ENCODE results near the gene TNFRSF1A. TPM values are rescaled to one million over a fixed set of nuclear protein-coding genes. Genes with fewer than 3 reads are reported as not detected.
"Not testable (repeated sequence)": the region's sequence is repeated elsewhere in the genome, so short reads cannot be mapped to it uniquely, and the experiment has no call there.

TNFRSF1A gene
- total RNA-seq, 1 donor from 2014 or later: 185 TPM

- Histone ChIP-seq H3K4me3 (no peak overlapping the region), H3K9me3 (no peaks in the 10 kb centered on the region), H3K27me3 (no peaks in the 10 kb centered on the region), H3K4me1 (peaks cover 31% of the 10 kb centered on the region), H3K27ac (no peak overlapping the region), H3K36me3 (no peaks in the 10 kb centered on the region)
- DNase-seq: no peak
- no peak for TF ChIP-seq CTCF (IDR thresholded peaks at IDR 0.05)
- intact Hi-C loops (cut with DNase I): no loop called here
- ATAC-seq: no peak
These were observed 9.7 kb upstream of the TNFRSF1A start for GRCh38 chr12:6351622-6352021.

DNA sequence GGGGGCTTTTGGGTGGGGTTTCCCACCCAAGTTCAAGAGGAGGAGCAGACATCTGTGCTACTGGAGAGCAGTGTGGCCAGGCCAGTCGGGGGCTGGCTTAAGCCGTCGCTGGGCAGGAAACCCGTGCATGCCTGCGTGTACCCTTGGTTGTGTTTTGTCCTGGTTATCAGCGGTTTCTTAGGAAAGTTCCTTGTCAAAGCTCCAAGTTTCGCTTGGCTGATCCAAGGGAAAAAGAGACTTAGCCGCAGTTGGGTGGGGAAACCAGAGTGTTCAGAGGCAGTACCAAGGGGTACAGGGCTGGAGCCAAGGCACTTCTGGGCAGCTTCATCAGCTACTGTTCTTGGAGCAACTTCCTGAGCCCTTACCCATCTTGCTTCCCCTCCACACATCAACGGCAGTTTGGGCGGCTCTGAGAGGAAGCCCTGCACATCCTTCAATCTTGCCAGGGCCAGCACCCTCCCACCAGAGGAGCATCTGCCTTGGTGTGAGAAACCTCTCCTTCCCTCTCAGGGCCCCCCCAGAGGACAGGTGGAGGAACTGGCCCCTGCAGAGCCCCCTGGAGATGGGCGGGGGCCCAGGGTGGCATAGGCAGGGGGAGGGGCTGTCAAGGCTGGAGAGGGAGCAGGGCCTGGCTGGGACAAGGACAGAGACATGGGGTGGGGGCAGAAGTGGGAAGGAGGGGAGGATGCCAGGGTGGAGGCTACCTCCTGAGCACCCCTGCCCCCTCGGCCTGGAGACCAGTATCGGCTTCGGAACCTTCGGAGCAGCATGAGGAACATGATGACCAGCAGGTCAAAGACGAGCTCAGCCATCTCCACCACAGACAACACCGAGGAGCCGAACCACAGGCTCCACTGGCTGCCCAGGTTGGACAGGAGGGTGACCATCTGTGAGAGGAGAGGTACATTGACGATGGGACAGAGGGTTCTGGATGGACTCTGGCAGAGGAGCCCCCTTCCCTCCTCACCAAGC is 5.8 kb upstream of the TNFRSF1A start:
- ATAC-seq: peak; percentile 56
- H3K36me3 ChIP-seq: no peaks in the 10 kb centered on the region
- no peaks in the 10 kb centered on the region for H3K27me3 ChIP-seq
- H3K4me3 ChIP-seq: no peak overlapping the region
- intact Hi-C loops (cut with DNase I): no loop called here
- peaks cover 44% of the 10 kb centered on the region for H3K4me1 ChIP-seq
- no peak for TF ChIP-seq CTCF (IDR thresholded peaks at IDR 0.05)
- H3K27ac ChIP-seq: peak overlapping the region; percentile 84
- no peaks in the 10 kb centered on the region for H3K9me3 ChIP-seq
- DNase-seq: no peak

- no peak for ATAC-seq
- DNase-seq: no peak
- intact Hi-C loops (cut with DNase I): no loop called here
- peaks cover 45% of the 10 kb centered on the region for H3K4me1 ChIP-seq
- H3K9me3 ChIP-seq: no peaks in the 10 kb centered on the region
- H3K27me3 ChIP-seq: no peaks in the 10 kb centered on the region
- H3K4me3 ChIP-seq: no peak overlapping the region
- no peaks in the 10 kb centered on the region for H3K36me3 ChIP-seq
- no peak for TF ChIP-seq CTCF (IDR thresholded peaks at IDR 0.05)
- H3K27ac ChIP-seq: peak overlapping the region; percentile 84
These were observed 5.1 kb upstream of the TNFRSF1A start for GRCh38 chr12:6346942-6347341.

GRCh38 chr12:6346235-6346832 is 4.5 kb upstream of the TNFRSF1A start:
- no peak overlapping the region for H3K4me3 ChIP-seq
- H3K4me1 ChIP-seq: peaks cover 45% of the 10 kb centered on the region
- intact Hi-C loops (cut with DNase I): no loop called here
- H3K27ac ChIP-seq: peak overlapping the region; percentile 84
- ATAC-seq: no peak
- no peak for TF ChIP-seq CTCF (IDR thresholded peaks at IDR 0.05)
- H3K9me3 ChIP-seq: no peaks in the 10 kb centered on the region
- H3K36me3 ChIP-seq: no peaks in the 10 kb centered on the region
- DNase-seq: no peak
- H3K27me3 ChIP-seq: no peaks in the 10 kb centered on the region

- intact Hi-C loops (cut with DNase I): no loop called here
- no peak overlapping the region for H3K4me3 ChIP-seq
- peak overlapping the region; percentile 84 for H3K27ac ChIP-seq
- H3K27me3 ChIP-seq: no peaks in the 10 kb centered on the region
- ATAC-seq (peak; percentile 4), DNase-seq (no peak)
- TF ChIP-seq CTCF (IDR thresholded peaks at IDR 0.05): no peak
- peaks cover 45% of the 10 kb centered on the region for H3K4me1 ChIP-seq
- H3K36me3 ChIP-seq: no peaks in the 10 kb centered on the region
- no peaks in the 10 kb centered on the region for H3K9me3 ChIP-seq
These were observed 3.6 kb upstream of the TNFRSF1A start for GRCh38 chr12:6345319-6346091.

- H3K4me1 ChIP-seq: peaks cover 49% of the 10 kb centered on the region
- intact Hi-C loops (cut with DNase I): loop anchor here (5.0 kb wide), 1 partner anchor 33 kb away; the partner anchor contains the start of gene SCNN1A
These were observed 2.3 kb upstream of the TNFRSF1A start for GRCh38 chr12:6344101-6344660.

More at GRCh38 chr12:6344101-6344660, 2.3 kb upstream of the TNFRSF1A start:
- H3K9me3 ChIP-seq, ATAC-seq, DNase-seq, H3K4me3 ChIP-seq, H3K36me3 ChIP-seq, H3K27me3 ChIP-seq, H3K27ac ChIP-seq: not testable (repeated sequence)
